ENCODE results near the gene PPP6R3. TPM values are rescaled to one million over a fixed set of nuclear protein-coding genes. Genes with fewer than 3 reads are reported as not detected.

PPP6R3 gene
- polyA plus RNA-seq, 1 donor from 2014 or later: 111 TPM

- Histone ChIP-seq H3K9ac (ENCODE audit: low read length) (peak overlapping the region; percentile 73), H3K9me3 (ENCODE audit: low read length) (no peaks in the 10 kb centered on the region), H3K79me2 (replicated peaks; ENCODE audit: insufficient read depth, low read length) (peaks cover 38% of the 10 kb centered on the region), H4K20me1 (ENCODE audit: insufficient read depth) (peaks cover 7% of the 10 kb centered on the region), H3F3A (ENCODE audit: insufficient read depth, low read length, poor library complexity, severe bottlenecking) (no peaks in the 10 kb centered on the region), H3K36me3 (ENCODE audit: insufficient read depth, low read length) (no peaks in the 10 kb centered on the region), H3K27ac (ENCODE audit: low read length) (peak overlapping the region; percentile 68), H3K9me2 (ENCODE audit: insufficient read depth, low read length) (no peaks in the 10 kb centered on the region), H3K4me2 (ENCODE audit: low read length) (peak overlapping the region; percentile 19), H2AFZ (ENCODE audit: low read depth, low read length) (no peak overlapping the region), H3K27me3 (ENCODE audit: insufficient read depth, low read depth, low read length) (no peaks in the 10 kb centered on the region), H3K4me3 (ENCODE audit: low read length) (peak overlapping the region; percentile 84)
- TF ChIP-seq POLR2AphosphoS5 (IDR thresholded peaks at IDR 0.05) (peak; percentile 49), RAD21 (conservative IDR thresholded peaks at IDR 0.05) (no peak), TAF1 (IDR thresholded peaks at IDR 0.05; ENCODE audit: low read depth) (peak; percentile 12), CTCF (IDR thresholded peaks at IDR 0.05; ENCODE audit: poor library complexity, severe bottlenecking) (peak; percentile 23), EZH2 (IDR thresholded peaks at IDR 0.05; ENCODE audit: borderline replicate concordance, insufficient read depth, low read length, poor library complexity, severe bottlenecking) (no peak), REST (IDR thresholded peaks at IDR 0.05; ENCODE audit: borderline replicate concordance) (no peak), EP300 (conservative IDR thresholded peaks at IDR 0.05; ENCODE audit: poor library complexity, severe bottlenecking) (peak; percentile 61), SMC3 (conservative IDR thresholded peaks at IDR 0.05; ENCODE audit: poor library complexity) (peak; percentile 15)
These were observed 439 bp upstream of the PPP6R3 start for GRCh38 chr11:68459886-68460740.

- no peaks in the 10 kb centered on the region for H3F3A ChIP-seq (ENCODE audit: insufficient read depth, low read length, poor library complexity, severe bottlenecking)
- H3K27me3 ChIP-seq (ENCODE audit: insufficient read depth, low read depth, low read length): no peaks in the 10 kb centered on the region
- no peak overlapping the region for H3K27ac ChIP-seq (ENCODE audit: low read length)
- H3K9me2 ChIP-seq (ENCODE audit: insufficient read depth, low read length): no peaks in the 10 kb centered on the region
- peaks cover 7% of the 10 kb centered on the region for H4K20me1 ChIP-seq (ENCODE audit: insufficient read depth)
- peak overlapping the region; percentile 73 for H3K9ac ChIP-seq (ENCODE audit: low read length)
- TF ChIP-seq POLR2AphosphoS5 (IDR thresholded peaks at IDR 0.05) (no peak), EZH2 (IDR thresholded peaks at IDR 0.05; ENCODE audit: borderline replicate concordance, insufficient read depth, low read length, poor library complexity, severe bottlenecking) (no peak), SMC3 (conservative IDR thresholded peaks at IDR 0.05; ENCODE audit: poor library complexity) (no peak), CTCF (IDR thresholded peaks at IDR 0.05; ENCODE audit: poor library complexity, severe bottlenecking) (no peak), REST (IDR thresholded peaks at IDR 0.05; ENCODE audit: borderline replicate concordance) (no peak), TAF1 (IDR thresholded peaks at IDR 0.05; ENCODE audit: low read depth) (no peak), RAD21 (conservative IDR thresholded peaks at IDR 0.05) (no peak), EP300 (conservative IDR thresholded peaks at IDR 0.05; ENCODE audit: poor library complexity, severe bottlenecking) (no peak), MXI1 (conservative IDR thresholded peaks at IDR 0.05; ENCODE audit: poor library complexity, severe bottlenecking) (no peak)
- no peaks in the 10 kb centered on the region for H3K36me3 ChIP-seq (ENCODE audit: insufficient read depth, low read length)
- H3K4me3 ChIP-seq (ENCODE audit: low read length): peak overlapping the region; percentile 84
- peaks cover 52% of the 10 kb centered on the region for H3K79me2 ChIP-seq (replicated peaks; ENCODE audit: insufficient read depth, low read length)
- peak overlapping the region; percentile 96 for H3K4me2 ChIP-seq (ENCODE audit: low read length)
- H2AFZ ChIP-seq (ENCODE audit: low read depth, low read length): no peak overlapping the region
- no peaks in the 10 kb centered on the region for H3K9me3 ChIP-seq (ENCODE audit: low read length)
These were observed 994 bp downstream of the PPP6R3 start for GRCh38 chr11:68461575-68461917.

All from neural cell (in vitro differentiated cells).